ENCODE results near the gene RREB1.

- no peak for TF ChIP-seq CTCF (IDR thresholded peaks at IDR 0.05)
- no peak for TF ChIP-seq POLR2A (IDR thresholded peaks at IDR 0.05)
These were observed 19.6 kb upstream of the RREB1 start for GRCh38 chr6:7088076-7088742.

Measured in lower leg skin (tissue), 3 donors.